ENCODE results near the gene CDC42BPA.
A peak's percentile ranks its signal among the peaks of the same experiment; 100 is the strongest.

Gene CDC42BPA

DNA sequence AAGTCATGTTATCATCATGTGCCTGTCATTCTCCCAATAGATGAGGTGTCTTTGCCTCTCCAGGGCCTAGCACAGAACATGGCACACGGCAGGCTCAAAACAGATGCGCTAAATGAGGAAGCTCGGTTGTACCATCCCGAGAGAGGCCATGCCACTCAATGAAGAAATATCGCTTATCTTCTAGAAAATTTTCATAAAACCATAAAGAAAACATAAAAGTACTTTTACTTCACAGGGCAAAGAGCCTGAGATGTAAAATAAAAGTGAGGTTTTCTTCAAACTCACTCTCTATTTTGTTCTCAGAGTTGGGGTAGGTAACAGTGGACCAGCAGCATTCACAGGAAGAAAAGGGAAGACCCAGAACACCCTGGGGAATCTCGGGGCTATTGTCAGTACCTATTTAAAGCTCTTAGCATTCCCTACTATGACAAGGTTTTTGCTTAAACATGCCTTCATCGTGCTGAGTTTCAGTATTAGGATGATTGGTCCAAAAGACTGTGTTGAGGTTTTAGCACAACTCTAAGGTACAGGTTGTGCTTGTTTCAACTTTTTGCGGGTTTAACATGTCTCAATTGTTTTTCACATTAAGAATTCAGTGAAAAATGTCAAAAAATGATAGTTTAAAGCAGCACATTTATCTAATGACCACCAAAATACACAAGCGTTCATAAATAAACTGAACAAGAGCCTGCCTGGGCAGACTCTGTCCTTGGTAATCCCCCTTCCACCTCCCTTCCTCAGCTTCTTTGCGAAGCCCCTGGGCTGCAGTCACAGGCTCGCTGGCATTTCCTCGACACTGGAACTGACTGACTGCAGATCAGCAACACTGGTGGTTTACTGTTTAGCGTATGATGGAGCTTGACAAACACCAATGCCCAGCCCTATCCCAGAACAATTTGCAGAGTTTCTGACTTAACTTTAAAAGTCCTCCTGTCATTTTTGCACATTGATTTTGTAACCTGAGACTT is 322.6 kb downstream of the CDC42BPA start:
- no peak for DNase-seq

DNA sequence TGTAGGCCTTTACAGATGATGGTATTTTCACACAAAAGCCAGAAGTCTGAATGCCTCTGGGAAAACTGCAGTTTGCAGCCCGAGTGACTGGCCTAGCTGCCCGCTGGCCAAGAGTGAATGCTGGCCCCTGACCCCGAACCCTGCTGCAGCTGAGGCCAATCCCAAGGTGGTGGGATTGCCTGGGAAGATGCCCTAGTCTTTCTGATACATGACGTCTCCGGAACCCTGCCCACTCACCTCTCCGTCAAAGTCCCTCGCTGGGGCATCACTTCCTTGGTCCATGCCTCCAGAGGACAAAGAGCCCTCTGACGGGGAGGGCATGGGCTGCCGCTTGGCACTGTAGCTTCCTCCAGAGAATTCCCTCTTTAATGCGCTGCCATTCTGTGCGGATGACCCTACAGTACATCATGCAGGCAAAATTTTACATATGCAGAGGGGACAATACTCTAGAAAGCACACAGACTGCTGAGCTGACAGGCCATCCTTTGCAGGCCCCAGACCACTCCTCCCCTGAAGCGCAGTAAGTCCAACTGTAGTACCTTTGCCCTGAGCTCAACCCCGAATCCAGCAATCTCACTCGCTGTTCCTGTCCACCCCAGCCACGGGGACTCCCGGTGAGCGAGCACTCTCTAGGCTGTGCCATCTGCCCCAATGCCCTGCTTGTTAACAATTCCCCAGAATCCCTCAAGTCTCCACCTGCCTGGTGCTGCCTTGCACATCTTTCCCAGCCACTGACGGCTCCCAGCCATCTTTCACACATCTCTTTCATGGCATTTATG is 323.5 kb downstream of the CDC42BPA start:
- peak in 7 of 51 donors; percentile 33 to 53 (median 43) for DNase-seq

DNA sequence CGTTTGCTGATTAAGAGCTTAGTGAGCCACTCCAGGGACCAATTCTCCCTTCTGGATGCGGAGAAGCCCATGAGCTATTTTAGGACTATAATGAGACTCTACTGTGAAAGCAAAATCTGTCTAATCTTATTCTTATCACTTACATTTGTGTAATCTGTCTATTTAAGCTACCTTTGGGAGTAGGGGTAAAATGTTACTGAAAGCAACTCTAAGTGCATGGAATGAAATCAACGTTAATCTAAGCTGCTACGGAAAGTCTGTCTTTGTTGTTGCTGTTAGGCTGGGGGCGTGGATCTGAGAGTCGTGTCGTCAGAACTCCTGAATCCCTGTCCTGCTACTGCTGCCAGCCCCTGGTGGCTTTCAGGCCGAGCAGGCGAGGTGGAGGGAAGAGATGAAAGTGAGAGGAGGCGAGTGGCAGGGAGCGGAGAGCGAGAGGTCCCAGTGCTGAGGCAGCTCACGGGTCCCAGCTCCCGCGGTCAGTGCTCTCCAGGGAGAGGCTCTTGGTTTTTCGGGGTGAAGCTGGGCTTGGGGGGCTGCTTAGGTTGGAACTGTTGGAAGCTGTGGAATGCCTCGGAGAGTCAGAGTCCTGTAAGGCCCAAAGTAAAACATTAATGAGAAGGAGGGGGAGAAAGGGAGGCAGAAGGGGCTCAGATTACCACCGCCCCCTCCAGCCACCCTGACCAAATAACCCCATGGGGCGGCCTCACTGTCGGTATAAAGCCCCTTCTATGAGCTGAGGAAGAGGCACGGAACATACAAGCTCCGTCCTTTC is 324.3 kb downstream of the CDC42BPA start:
- no peak for DNase-seq

DNA sequence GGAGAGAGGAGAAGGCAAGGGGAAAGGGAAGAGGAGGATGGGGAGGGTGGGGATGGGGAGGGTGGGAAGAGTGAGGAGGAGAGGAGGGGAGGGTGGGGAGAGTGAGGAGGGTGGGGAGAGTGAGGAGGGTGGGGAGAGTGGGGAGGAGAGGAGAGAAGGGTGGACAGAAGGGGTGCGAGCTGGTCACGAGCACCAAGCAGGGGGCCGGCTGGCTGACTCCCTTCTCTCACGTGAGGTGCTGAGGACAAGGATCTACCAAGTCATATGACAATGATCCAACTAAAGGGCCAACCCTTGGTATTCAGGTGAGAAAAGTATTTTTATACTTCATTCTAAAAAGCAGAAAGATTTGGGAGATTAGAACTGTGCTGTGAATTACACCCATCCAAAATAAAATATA is 326.4 kb downstream of the CDC42BPA start:
- DNase-seq = no peak

DNA sequence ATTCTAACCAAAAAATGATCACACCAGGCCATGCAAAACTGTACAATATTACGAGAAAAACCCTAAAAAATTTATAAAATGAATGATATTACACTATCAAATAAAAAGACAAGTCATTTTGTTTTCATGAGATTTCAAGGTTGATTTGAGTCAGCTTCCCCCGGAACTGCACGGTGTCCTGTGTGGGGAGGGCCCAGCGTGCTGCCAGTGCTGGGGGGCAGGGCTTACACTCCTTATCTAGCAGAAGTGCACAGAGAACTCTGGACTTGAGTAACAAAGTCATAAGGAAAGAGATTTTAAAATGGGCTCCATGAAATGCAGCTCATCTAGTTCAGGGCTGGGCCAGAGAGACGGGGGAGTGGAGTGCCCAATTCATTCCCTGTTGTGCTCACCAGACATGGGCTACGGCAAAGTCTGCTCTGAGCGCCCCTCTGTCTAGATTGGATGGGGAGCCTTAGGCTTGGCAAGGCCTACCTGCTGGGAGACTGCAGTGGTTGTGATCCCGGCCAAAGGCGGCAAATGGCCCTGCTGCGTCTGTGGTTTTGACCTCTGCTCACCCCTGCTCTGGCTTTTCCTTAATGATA is 328.1 kb downstream of the CDC42BPA start:
- DNase-seq = no peak

DNA sequence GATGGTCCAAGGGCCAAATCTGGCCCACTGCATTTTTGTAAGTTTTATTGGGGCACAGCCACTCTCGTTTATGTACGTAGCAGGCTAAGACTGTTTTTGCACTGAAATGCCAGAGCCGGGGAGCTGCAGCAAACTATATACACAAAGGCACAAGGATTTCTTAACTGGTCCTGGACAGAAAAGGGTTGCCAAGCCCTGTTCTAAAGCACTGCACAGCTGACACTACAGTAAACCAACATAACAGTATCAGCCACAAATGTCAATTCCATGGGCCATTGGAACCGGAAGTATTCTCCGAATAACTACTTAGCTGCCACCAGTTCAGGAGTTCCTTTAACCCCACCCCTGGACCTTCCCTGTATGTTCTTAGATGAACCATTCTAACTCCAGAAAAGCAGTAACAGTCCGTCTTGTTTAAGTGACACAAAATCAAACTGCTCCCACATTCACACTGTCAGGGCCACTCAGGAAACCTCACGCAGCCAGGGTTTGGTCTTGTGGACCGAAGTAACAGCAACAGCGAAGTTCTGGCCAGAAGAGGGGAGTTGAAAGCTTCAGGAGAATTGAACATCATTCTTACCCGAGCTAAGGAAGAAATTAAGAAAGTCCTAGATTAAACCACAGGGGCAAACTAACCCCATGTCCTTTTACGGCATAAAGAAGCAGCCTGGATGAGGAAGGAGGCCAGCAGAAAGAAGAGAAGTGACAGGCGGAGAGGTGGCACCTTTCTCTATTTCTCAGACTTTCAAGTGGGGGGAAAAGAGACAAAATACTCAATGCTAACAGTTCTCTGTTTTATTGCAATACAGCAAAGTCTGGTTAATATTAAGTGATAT is 329.0 kb downstream of the CDC42BPA start:
- no peak for DNase-seq

DNA sequence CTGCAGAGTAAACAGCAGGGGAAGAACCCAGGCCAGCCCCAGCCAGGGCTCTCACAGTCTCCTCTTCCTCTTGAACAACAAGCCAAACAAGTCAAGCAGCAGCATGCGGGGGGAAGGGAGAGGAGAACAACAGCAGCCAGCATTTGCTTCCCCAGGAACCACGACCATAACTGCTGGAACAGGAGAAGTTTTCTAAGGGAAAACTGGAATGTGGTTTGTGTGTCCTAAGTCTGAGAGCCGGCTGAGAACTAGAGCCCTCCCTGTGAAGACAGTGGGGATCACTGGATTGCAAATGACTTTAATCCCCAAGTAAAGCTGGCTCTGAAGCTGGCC is 330.0 kb downstream of the CDC42BPA start:
- DNase-seq = peak in 13 of 51 donors; percentile 28 to 61 (median 51)

DNA sequence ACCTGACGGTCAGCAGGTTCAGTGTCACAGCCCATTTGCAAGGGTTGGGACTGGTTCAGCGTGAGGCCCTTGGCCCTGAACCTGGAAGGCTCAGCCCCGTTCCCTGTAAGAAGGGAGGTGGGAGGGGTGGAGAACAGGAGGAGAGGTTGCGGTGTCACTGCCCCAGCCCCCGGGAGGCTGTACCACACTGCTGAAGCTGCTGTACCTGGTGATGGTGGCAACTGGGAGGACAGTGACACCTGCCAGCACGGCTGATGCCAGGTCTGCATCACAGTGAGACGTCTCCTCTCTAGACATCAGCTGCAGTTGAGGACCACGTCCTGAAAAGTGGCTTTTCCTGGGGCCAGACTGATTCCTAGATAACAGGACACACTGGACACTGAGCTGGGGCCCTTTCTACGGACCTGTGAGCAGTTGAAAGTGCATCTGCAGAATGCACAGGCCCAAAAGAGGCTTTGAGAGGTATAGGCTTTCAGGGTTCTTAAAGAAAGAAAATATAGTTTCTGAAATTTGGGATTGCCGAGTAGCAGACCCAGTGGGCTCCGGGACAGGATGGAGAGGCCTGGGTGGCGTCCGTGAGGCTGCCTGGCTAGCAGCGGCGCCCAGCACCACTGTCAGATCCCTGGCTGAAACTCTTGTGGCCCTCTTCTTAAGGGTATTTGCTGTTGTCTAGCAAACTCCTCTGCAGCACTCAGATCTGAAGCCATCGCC is 330.5 kb downstream of the CDC42BPA start:
- DNase-seq = no peak

DNA sequence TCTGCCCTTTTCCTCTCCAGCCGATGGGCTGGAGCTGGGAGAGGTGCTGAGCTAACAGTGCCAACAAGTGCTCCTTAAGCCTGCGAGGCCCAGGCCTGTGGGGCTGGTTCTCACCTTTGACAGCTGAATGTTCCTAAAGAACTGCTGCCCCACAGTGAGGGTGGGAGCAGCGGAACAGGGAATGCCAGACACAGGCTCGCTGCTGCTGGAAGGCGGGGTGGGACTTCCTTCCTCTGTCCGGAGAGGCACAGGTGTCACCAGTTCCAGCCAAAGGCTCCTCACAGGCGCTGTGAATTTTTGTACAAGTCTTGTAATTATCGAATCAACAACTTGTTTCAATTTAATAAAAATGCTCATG is 331.1 kb downstream of the CDC42BPA start:
- DNase-seq = no peak

DNA sequence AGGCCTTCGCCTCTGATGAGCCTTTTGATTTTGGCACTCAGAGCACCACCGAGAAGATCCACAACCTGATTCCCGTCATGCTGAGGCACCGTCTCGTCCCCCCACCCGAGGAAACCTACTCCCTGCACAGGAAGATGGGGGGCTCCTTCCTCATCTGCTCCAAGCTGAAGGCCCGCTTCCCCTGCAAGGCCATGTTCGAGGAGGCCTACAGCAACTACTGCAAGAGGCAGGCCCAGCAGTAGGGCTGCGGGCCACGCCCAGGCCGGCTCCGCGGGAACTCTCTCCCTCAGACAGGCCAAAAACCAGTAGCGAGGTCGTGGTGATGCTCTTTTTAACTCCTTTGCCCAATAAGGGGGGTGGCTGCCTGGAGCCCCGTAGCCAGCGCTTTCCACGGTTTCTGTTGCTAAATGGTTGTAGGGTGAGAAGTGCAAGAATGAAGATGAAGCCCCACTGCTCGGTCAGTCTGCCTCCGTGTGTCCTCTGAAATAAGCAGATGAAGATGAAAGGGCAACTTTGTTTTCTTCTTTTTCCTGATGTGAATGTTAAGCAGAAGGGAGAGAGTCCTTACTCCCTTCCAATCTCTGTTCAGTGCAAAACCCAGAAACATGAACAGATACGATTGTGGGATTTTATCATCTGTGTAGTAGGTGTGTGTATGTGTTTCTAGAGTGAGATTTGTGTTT is 331.7 kb downstream of the CDC42BPA start:
- peak in 2 of 51 donors; percentile 38 to 43 for DNase-seq

DNA sequence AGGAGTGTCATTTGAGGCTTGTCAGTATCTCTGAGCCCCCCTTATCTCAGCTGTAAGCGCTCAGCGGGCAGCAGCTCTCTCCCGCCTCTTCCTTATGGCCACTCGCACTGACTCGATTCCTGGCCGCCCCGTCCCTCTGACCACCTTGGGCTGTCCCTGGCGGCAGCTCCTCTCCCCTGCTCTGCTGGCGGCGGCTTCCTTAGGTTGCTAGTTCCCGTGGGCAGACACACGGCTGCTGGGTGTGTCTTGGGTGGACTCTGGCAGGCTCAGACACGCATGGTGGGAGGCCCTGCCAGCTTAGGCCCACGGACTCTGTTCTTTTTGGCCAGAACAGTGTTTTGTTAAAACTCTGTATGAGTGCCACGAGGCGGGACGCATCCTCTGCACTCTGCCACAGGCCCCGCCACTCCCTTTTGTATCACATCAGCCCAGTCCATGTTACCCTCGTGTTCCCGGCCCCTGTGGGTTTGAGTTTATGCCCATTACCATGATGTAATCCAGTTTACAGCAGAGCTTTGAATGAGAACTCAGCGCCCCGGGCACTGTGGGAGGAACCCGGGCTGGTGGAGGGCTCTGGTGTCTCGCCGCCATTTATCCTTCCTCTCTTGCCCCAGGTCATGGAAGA is 332.3 kb downstream of the CDC42BPA start:
- peak in 1 of 51 donors; percentile 43 for DNase-seq

DNA sequence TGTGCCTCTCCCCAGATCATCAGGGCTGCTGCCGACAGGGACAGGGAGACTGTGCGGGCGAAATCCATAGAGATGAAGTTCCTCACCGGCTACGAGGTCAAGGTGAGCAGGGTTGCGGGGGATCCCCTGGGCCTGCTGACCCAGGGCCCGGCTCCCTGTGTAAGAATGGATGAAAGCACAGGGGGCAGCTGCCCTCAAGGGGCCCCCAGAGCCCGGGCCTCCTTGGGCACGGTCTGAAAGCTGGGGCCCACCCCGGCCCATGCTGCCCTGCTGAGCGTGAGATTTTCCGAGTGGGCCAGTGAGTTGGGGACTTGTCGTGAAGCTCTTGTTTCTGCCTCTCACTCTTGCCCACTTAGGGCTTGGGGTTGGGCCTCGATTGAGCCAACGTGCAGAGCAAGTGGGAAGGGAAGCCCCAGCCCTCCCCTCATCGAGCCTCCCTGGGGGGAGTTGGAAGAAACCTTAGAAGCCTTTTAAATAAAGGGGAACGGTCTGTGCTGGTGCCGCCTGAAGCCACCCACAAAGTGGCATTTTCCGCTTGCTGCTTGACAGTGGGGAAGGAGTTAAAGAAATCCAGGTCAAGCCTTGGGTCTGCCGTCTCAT is 333.0 kb downstream of the CDC42BPA start:
- DNase-seq = no peak

DNA sequence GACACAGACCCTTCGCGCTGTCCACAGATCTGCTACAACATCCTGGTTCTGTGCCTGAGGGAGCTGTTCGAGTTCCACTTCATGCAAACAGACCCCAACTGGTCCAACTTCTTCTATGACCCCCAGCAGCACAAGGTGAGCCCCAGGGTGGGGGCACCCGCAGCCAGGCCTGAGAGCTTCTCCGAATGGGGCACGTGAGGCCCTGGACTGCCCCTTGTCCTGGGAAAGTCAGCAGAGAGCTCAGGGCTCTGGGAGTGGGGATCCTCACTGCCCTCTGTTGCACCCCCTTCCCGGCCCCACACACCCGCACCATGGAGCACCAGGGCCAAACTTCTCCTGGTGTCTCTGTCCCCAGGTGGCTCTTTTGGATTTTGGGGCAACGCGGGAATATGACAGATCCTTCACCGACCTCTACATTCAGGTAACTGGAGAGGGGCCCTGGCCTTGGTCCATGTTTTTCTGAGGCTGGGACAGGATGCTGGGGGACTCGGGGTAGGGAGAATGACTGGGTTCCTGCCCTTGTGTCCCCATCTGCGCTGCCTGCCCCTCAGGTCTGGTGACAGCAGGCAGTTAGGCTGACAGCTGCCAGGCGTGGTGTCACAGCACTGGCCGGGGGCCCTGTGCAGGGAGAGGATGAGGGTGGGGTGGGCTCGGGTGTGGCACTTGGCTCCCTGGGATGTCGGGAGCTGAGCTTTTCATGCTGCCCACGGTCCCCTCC is 333.6 kb downstream of the CDC42BPA start:
- DNase-seq = no peak

DNA sequence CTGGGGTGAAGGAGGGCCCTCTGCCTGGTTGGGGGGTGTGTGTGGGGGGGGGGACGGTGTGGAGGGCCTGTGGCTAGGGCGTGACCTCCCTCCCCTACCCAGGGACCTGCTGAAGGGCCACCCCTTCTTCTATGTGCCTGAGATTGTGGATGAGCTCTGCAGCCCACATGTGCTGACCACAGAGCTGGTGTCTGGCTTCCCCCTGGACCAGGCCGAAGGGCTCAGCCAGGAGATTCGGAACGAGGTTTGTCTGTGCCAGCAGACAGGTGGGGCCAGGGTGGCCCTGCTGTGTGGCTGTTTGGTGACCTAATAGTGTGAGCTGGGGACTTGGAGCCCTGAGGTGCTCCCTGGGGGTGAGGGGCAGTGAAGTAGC is 334.3 kb downstream of the CDC42BPA start:
- no peak for DNase-seq

DNA sequence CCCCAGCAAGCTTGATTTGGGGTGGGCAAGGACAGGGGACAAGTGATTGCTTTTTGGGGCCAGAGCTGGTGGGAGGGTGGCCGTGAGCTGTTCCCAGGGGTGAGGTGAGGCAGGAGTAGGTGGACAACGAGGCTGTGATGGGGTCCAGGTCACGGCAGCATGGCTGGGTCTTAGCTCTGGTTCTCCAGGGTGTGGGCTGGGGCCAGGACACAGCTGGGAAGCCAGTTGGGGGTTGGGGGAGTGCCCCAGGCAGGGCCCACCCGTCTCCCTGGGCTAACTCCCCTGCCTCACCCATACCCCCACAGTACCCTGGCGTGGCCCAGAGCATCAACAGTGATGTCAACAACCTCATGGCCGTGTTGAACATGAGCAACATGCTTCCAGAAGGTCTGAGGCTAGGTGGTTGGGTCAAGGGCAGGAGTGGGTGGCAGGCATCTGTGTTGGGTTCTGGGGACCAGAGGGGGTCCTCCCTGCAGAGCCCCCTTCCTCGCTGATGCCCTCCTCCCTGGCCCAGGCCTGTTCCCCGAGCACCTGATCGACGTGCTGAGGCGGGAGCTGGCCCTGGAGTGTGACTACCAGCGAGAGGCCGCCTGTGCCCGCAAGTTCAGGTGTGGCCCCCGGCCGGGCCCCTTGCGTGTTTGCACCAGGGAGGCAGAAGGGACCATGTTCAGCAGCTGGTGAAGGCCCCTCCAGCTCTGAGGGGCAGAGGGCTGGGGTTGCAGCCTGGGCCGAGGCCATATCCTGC is 334.9 kb downstream of the CDC42BPA start:
- no peak for DNase-seq

DNA sequence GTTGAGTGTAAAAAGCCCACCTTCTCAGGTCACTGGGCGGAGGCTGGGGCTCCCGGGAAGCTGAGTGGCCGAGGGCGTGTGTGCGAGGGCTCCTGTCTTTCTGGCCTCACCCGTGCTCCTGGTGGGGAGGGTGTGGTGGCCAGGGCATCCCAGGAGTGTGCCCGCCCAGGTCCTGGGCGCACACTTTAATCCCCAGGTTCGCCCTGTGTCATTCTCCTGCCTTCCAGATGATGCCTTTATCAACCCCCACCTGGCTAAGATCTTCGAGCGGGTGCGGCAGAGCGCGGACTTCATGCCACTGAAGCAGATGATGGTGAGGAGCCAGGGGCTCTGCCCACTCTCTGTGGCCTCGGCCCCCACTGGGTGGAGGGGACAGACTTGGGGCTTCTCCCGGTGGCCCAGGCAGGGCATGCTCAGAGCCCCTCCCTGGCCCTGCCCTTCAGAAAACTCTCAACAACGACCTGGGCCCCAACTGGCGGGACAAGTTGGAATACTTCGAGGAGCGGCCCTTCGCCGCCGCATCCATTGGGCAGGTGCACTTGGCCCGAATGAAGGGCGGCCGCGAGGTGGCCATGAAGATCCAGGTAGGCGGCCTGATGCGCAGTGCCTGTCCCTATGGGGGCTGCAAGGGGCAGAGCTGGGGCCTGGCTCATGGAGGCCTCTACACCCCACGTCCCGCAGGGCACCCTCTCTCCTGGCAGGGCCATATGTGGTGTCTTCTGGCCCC is 335.7 kb downstream of the CDC42BPA start:
- DNase-seq = no peak
